GM18870 (cell line): ENCODE measurements around the gene ITGB7.

Source experiments
- ATAC-seq: cut with Tn5 transposase; IDR thresholded peaks from one replicate; pipeline ENCODE4 v1.9.1; 2021; ENCODE audit warnings: moderate library complexity; ENCODE audit not compliant: unreplicated experiment

Gene ITGB7

GRCh38 chr12:53147181-53147580 is 59.9 kb downstream of the ITGB7 start:
- no peak for ATAC-seq

- no peak for ATAC-seq
These were observed 61.4 kb downstream of the ITGB7 start for GRCh38 chr12:53145383-53146260.

DNA sequence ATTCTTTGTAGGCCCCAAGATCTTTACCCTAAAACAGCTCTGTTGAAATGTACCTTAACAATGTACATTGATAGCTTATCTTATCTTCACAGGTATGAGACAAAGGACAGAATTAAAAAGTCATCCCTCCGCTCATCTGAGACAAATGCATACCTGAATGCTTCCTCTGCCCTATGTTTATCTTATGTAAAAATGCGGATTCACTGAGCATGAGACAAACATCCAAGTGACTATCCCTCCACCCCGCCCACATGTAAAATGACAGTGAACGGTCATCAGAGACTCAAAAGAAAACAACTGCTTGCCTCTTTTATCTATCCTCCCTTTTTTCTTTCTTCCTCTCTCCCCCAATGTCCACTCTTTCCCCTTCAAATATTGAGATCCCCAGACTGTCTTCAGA is 63.7 kb downstream of the ITGB7 start:
- no peak for ATAC-seq
